GM10266 (cell line): ENCODE measurements around the gene NKX3-2.

Experiments used
- DNase-seq: peaks from one replicate; pipeline ENCODE4 v3.0.0; 2012; ENCODE audit errors: extremely low spot score
- CTCF ChIP-seq: IDR thresholded peaks from 2 replicates; pipeline ENCODE4 v1.5.1; 2012; ENCODE audit warnings: mild to moderate bottlenecking, low read depth; ENCODE audit not compliant: control insufficient read depth, insufficient read depth; ENCODE audit errors: missing control alignments

The NKX3-2 gene

GRCh38 chr4:13525606-13526281, 18.6 kb downstream of the NKX3-2 start:
- DNase-seq = peak; percentile 12

GRCh38 chr4:13524504-13525243, 19.6 kb downstream of the NKX3-2 start:
- no peak for TF ChIP-seq CTCF
- DNase-seq = peak; percentile 9

More at GRCh38 chr4:13525606-13526281, 18.6 kb downstream of the NKX3-2 start:
- TF ChIP-seq CTCF = no peak

- DNase-seq = peak; percentile 6
- TF ChIP-seq CTCF = no peak
Observed at GRCh38 chr4:13523591-13524503, 20.5 kb downstream of the NKX3-2 start.

- no peak for TF ChIP-seq CTCF
Observed at GRCh38 chr4:13523105-13523477, 21.2 kb downstream of the NKX3-2 start.

GRCh38 chr4:13522282-13523104, 21.8 kb downstream of the NKX3-2 start:
- TF ChIP-seq CTCF = no peak
- DNase-seq = peak; percentile 8

More at GRCh38 chr4:13523105-13523477, 21.2 kb downstream of the NKX3-2 start:
- no peak for DNase-seq

GRCh38 chr4:13521047-13521446, 23.3 kb downstream of the NKX3-2 start:
- DNase-seq = no peak
- TF ChIP-seq CTCF = no peak
